A549 (cell line): ENCODE measurements around the gene MED9.

Source experiments
- CHD2 ChIP-seq: fragments of 150-350 bp; IDR thresholded peaks from 2 replicates; pipeline ENCODE4 v1.6.1; 2014; ENCODE audit warnings: low read length; ENCODE audit not compliant: partially characterized antibody
- EHF ChIP-seq: fragments of 250-450 bp; sonication (Bioruptor Pico); IDR thresholded peaks from 2 replicates; pipeline ENCODE4 v1.5.0; 2020; ENCODE audit warnings: mild to moderate bottlenecking
- HOXA7 ChIP-seq: fragments of 250-450 bp; sonication (Bioruptor Pico); IDR thresholded peaks from 2 replicates; pipeline ENCODE4 v1.5.0; 2020; ENCODE audit warnings: mild to moderate bottlenecking, moderate library complexity
- JUNB ChIP-seq: fragments of >200 bp; sonication (Bioruptor Twin); formaldehyde crosslinking; IDR thresholded peaks from 2 replicates; pipeline ENCODE4 v1.6.1; 2016
- MAX ChIP-seq: IDR thresholded peaks from 2 replicates; pipeline ENCODE4 v1.6.1; 2012
- POLR2A ChIP-seq: IDR thresholded peaks from 2 replicates; pipeline ENCODE4 v1.6.1; 2012; ENCODE audit warnings: mild to moderate bottlenecking, low read length
- POLR2AphosphoS2 ChIP-seq: conservative IDR thresholded peaks from 2 replicates; pipeline ENCODE4 v1.6.1; 2012; ENCODE audit warnings: low read length, improper control_type of control experiment, inconsistent platforms
- RAD21 ChIP-seq, 2 experiments: fragments of >200 bp in 1 of 2; sonication (Bioruptor Twin) in 1 of 2; formaldehyde crosslinking in 1 of 2; IDR thresholded peaks in 1 of 2; conservative IDR thresholded peaks in 1 of 2; 2 replicates in 1 of 2; 3 replicates in 1 of 2; pipeline ENCODE4 v1.6.1; 2012 to 2018; ENCODE audit warnings: inconsistent platforms in 1 of 2
- RFX5 ChIP-seq: fragments of 450-650 bp; IDR thresholded peaks from 2 replicates; pipeline ENCODE4 v1.7.1; 2014; ENCODE audit warnings: antibody characterized with exemption, mild to moderate bottlenecking, moderate library complexity
- RNF2 ChIP-seq: fragments of 200-600 bp; sonication (generic); IDR thresholded peaks from 2 replicates; pipeline ENCODE4 v1.6.1; 2016; ENCODE audit warnings: low read depth, mild to moderate bottlenecking, antibody characterized with exemption, moderate library complexity, borderline replicate concordance
- USF2 ChIP-seq: fragments of 450-650 bp; IDR thresholded peaks from 2 replicates; pipeline ENCODE4 v1.6.1; 2014; ENCODE audit warnings: antibody characterized with exemption
- TF ChIP-seq, protein P1 (sequence below): fragments of >200 bp; sonication (Bioruptor Twin); formaldehyde crosslinking; IDR thresholded peaks from 3 replicates; pipeline ENCODE4 v1.5.1; 2016

GRCh38 chr17:17539591-17539990 lies 62.8 kb downstream of the MED9 start:
- no peak for TF ChIP-seq CHD2
- TF ChIP-seq, protein P1, sequence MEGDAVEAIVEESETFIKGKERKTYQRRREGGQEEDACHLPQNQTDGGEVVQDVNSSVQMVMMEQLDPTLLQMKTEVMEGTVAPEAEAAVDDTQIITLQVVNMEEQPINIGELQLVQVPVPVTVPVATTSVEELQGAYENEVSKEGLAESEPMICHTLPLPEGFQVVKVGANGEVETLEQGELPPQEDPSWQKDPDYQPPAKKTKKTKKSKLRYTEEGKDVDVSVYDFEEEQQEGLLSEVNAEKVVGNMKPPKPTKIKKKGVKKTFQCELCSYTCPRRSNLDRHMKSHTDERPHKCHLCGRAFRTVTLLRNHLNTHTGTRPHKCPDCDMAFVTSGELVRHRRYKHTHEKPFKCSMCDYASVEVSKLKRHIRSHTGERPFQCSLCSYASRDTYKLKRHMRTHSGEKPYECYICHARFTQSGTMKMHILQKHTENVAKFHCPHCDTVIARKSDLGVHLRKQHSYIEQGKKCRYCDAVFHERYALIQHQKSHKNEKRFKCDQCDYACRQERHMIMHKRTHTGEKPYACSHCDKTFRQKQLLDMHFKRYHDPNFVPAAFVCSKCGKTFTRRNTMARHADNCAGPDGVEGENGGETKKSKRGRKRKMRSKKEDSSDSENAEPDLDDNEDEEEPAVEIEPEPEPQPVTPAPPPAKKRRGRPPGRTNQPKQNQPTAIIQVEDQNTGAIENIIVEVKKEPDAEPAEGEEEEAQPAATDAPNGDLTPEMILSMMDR = no peak
- no peak for TF ChIP-seq POLR2A
- TF ChIP-seq RNF2 = no peak
- no peak for TF ChIP-seq POLR2AphosphoS2
- TF ChIP-seq HOXA7 (CRISPR knock-in tag) = no peak
- no peak for TF ChIP-seq RAD21 (conservative IDR thresholded peaks at IDR 0.05 in 1 of 2, IDR thresholded peaks at IDR 0.05 in 1 of 2)
- no peak for TF ChIP-seq JUNB
- no peak for TF ChIP-seq EHF (CRISPR knock-in tag)
- no peak for TF ChIP-seq RFX5
- TF ChIP-seq MAX = no peak
- TF ChIP-seq USF2 = no peak
